NCI-H510A treated with DMSO at 0.1 percent for 48 hours (cell line): ENCODE results near the gene SACS.
"Not testable (repeated sequence)": the region's sequence is repeated elsewhere in the genome, so short reads cannot be mapped to it uniquely, and the experiment has no call there.

Experiments
- DNase-seq: peaks from one replicate; lab custom pipeline; 2025; lab: John Stamatoyannopoulos, UW

SACS gene

DNA sequence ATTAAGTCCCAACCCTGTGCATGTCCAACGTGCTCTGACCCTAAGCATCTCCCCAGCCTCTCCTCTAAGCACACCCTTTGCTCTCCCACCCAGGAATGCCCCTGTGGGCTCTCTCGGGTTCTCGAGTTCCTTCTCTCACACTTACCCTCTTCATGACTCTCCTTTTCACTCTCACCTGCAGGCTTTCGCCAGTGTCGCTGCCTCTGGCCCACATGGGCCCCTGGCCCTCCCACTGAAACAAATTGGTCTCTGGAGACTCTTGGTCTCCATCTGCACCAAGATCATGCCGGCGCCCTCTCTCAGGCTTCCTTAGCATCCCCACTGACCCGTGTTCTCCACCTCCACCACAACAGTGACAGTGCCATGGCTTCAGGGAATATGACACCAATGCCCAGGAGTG lies 19.6 kb upstream of the SACS start:
- DNase-seq = no peak

DNA sequence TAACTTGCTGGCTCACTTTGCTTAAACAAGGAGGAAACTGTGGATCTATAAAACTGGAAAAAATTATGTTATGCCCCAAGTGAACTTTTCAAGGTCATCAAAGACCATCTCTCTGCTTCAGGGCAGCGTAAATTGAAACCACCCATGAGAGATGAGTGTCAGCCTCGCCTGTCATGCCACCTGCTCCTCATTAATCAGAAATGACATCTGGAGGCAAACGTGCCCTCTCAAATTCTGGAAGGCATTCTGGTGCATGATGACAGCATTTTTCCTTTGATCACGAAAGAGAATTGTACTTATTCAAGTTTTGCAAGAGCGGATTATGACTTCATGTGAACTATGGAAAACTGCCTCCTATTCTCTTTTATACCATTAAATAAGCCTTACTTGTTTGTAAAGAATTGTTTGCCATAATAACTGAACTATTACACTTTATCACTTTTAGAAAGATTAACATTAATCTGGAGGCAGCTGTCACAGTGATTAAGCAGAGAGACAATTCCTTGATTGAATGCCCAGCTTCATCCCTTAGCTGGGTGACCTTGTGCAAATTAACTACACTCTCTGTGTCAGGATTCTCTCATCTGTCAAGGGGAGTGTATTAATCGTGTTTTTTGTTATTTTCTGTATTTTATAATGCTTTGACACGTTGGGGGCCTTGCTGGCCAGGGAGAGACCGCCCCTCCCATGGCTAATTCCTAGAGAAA lies 17.0 kb upstream of the SACS start:
- DNase-seq = peak; percentile 72

DNA sequence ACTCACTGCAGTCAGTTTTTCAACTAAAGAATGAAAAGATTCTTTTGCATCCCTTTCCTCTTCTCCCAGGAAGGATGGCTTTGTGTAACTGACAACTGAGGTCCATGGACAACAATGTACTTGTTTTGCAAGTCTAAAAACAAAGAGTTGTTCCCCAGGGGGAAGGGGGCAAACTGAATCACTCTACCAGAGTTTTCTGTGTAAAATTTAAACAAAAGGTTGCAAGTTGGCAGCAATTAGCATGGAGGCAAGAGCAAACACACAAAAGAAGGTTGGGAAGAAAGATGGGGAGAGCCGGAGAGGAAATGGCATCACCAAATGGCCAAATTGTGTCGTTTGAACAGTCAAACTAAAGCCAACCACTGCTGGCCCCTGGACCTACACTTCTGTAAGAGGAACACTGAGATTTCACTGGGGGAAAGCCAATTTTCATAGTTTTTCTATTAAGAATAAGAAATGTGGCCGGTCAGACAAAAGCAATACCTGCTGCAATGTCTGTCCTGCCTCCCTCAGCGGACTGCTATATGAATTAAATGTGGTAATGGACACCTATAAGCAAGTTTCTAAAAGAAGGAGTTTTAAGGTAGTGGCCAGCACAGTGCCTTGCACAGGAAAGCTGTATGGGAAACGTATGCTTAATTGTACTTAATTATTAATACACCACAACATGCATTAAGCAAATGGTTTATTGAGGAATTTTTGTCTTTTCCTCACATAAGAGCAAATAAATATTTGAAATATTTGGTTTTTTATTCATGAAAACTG lies 16.1 kb upstream of the SACS start:
- no peak for DNase-seq

DNA sequence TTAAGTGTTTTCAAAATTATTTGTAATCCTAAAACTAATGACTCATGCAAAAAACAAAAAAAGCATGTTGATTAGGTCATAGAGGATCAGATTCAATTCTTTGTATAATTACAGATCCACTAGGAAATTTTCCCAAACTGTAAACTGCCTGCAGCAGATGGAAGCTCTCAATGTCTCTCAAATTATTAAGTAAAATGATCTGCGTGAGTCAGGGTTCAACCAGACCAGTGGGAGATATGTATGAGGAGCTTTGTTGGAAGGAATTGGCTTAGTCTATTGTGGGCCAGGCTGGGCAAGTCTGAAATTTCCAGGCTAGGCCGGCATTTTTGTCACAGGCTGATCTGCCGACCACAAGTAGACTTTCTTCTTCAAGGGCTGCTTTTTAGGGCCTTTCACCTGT lies 14.4 kb upstream of the SACS start:
- no peak for DNase-seq

DNA sequence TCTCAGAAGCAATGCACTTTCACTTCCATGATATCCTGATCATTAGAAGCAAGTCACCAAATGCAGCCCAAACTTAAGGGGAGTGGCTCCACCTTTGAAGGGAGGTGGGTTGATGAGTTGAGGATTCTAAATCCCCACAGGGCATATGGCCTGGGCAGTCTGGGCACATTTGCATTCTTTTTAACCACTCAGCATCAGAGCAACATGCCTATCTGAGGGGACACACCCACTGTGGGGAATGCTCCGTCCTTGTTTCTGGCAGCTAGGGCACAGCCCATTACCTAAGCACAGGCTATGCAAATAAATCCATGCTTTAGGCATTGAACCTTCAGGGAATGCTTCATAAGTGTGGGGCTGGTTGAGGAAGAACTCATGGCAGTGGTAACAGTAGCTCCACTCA lies 12.3 kb upstream of the SACS start:
- no peak for DNase-seq

DNA sequence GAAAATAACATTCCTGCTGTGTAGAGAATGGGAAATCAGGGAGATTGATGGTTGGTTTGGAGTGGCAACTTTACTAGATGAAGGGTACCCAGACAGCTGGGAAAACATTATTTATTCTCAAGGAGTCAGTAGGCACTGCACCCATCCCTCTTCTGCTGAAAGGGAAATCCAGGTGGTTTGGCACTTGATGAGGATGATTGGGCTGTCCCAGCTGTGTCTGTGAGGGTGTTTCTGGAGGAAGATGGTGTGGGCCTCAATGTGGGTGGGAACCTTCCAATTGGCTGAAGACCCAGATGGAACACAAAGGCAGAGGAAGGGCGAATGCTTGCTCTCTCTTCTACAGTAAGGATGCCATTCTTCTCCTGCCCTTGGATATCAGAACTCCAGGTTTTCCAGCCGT lies 10.4 kb upstream of the SACS start:
- DNase-seq = peak; percentile 55

DNA sequence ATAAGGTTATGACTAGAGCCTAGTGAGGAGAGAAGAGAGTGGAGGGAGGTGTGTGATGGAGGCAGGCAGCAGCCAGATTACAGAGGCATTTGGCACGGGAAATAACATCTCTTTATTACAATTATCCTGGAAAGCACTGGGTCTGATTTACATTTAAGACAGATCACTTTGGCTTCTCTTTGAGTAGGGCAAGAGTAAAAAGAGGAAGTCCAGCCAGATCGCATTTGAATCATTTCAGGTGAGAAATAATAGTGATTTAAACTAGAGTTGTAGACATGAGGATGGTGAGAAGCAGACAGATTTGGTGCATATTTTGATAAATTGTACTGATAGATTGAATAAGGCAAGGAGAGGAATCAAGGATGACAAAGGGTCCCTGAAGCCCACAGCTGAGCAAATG lies 9.6 kb upstream of the SACS start:
- DNase-seq = no peak

DNA sequence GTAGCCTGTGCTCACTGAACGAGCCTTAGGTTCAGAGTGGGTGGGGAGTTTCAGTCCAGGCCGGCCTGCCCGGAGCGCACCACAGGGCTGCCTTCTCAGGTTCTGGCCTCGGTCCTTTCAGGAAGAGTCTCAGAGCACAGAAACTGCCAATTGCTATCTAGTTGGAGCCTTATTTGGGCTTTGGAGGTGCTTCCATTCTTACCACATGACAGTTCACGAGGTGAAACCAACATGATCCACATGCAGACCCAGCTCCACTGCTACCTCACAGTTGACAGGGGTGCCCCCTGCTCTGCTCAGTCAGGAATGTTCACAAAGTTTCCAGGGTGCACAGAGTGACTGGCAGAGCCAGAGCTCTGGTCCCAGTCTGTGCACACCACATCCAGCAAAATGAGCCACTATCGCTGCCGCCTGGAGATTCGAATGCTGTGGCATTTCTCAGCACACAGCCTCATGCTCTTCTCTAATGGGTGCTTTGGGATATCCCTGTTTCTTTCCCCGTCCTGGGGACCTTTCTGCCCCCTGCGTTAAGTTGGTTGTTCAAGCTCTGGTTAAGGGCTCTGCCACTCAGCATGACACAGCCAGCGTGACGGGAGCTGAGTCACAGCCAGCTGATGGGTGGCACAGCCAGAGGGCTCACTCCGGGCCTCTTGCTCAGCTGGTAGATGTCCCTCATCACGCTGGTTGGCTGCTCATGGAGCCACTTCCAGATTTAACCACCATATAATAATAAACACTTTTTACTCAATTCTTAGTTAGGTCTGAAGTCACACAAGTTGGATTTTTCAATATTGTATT lies 7.5 kb upstream of the SACS start:
- DNase-seq = no peak

DNA sequence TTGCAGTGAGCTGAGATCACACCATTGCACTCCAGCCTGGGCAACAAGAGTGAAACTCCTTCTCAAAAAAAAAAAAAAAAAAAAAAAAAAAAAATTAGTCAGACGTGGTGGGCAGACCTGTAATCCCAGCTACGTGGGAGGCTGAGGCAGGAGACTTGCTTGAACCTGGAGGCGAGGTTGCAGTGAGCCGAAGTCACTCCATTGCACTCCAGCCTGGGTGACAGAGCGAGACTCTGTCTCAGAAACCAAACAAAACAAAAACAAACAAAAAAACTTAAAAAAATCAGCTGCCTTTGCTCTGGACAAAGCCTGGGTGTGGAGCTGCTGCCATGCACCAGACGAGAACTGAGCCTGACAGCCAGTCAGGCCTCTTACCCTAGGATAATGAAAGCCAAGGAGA lies 6.8 kb upstream of the SACS start:
- DNase-seq = not testable (repeated sequence)

DNA sequence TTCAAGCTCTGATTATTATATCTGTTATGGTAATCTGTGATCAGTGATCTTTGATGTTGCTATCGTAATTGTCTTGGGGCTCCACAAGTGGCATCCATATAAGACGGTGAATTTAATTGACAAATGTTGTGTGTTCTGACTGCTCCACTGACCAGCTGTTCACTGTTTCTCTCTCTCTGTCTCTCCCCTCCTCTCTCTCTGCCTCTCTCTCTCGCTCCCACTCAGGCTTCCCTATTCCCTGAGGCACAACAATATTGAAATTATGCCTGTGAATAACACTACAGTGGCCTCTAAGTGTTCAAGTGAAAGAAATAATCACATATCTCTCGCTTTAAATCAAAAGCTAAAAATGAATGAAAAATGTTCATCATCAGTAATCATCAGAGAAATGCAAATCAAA lies 4.4 kb upstream of the SACS start:
- no peak for DNase-seq

DNA sequence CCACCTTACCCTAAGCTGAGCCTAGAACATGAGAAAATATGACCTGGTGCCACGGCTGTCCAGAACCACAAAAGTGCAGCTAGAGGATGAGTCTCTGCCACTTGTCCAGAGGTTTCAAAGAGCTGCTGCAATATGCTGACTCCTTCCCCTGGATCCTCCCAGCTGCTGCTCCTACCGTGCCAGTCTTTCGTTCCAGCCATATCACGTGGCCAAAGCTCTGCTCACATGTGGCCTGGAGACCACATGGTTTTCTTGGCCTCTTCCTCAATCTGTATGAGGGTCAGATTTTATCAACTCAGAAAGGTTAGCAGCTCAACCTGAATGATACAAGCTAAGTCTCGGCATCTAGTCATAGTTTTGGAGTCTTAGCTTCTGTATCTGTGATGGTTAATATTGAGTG lies 3.2 kb upstream of the SACS start:
- no peak for DNase-seq

DNA sequence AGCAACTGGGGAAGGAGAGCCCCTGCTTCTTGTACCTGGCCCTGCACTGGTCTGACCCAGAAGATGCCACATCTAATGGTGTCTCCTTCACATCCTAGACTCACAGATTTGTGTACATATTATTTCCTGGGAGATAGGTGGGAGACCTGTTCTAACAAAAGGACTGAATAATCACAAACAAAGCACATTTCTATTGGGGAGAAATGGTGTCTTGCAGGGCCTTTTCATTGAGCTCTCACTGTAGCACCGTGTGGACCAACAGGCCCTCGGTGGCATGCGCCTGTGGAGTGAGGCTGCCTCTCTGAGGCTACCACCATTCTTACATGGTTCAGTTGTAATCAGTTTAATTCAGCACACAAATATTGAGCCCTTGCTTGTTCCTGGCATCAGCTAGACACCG lies 989 bp upstream of the SACS start:
- DNase-seq = no peak

DNA sequence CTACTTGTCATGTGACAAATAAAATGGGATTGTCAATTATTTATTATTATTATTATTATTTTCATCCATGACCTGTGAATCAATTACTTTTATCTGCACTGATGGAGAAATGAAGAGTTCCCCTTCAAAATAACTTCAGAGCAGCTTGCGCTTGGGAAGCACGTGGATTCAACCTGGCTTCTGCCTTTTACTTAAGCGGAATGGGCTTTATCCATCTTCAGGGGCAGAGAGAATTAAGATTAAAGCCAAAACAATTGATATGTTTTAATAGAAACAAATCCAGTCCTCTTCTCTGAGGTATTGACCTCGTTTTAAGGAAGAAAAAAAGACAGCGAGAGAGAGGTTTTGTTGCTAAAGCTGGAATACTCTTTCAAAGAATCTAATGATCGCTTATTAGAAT lies 876 bp downstream of the SACS start:
- no peak for DNase-seq

DNA sequence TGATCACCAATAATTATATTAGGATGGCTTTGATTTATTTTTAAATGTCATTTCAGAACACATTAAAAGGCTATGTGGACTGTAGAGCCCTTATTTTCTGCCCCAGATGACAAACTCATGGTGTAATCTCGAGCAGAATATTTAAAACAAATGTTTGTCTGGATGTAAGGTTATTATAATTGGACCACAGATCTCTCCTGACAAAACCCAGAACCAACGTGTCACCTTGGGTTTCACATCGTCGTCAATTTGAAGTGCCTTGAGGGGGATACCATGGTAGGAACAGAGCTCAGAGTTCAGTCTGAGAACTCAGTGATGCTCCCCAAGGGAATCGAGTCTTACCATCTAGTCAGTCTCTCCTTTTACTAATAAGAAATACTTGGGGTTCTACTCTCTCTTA lies 2.8 kb downstream of the SACS start:
- DNase-seq = no peak

DNA sequence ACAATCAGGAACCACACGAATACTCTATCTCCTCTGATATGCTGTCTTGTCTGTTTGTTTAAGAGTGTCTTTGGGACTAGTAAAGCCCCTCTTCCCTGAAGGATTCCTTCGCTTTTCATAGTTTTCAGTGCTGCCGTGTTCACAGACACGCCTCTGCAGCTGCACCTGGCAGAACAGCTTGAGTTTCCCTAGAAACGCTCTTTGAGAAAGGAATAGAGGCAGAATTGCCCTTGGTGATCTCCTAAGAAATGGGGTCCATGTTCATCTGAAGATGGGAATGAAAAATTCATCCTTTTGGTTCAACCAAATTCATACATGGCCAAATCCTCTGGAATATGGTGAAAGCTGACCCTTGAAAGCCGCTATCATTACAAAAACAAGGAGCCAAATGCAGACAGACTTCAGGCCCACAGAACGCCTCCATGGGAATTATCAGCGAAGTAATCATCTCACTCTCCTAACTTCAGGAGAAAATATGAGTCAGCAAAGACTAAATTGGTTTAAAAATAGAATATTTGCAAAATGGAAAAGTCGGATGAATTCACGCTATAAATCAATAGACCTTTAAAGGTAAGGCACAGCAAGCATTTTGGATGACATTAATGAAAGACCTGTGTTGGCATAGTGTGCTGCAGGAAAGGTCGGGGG lies 5.5 kb downstream of the SACS start:
- DNase-seq = no peak

DNA sequence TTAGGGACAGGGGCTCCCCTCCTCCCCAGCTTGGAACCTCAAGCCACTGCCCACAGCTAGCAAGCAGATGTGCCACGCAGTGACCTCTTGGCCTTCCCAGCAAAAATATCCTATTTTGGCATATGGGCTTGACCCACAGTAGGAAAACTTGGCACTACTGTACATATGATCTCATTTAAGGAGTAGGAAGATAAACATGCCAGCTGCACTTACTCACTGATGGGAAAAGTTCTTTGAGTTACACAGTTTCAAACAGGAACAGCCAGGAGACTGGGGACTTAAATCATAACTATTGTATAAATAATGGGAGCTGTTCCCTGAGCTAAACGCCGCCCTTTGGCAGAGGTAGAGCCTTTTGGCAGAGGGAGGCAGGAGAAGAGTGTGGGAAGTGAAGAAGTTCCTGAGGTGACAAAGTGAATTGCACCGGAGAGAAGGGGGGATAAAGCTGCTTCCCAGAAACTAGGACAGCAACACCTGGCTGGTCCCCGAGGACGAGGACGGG lies 6.1 kb downstream of the SACS start:
- DNase-seq = no peak

DNA sequence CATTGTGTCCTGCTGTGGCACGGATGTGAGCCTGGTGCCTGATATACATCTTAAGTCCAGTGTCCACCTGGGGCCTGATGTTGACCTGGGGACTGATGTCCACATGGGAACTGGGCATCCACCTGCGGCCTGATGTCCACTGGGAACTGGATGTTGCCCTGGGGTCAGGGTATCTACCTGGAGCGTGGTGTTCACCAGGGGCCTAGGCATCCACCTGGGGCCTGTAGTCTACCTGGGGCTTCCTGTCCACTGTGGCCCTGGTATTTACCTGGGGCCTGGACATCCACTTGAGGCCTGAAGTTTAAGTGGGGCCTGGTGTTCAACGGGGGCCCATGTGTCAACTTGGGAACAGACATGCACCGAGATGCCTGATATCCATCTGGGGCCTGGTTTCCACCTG lies 11.9 kb downstream of the SACS start:
- no peak for DNase-seq

DNA sequence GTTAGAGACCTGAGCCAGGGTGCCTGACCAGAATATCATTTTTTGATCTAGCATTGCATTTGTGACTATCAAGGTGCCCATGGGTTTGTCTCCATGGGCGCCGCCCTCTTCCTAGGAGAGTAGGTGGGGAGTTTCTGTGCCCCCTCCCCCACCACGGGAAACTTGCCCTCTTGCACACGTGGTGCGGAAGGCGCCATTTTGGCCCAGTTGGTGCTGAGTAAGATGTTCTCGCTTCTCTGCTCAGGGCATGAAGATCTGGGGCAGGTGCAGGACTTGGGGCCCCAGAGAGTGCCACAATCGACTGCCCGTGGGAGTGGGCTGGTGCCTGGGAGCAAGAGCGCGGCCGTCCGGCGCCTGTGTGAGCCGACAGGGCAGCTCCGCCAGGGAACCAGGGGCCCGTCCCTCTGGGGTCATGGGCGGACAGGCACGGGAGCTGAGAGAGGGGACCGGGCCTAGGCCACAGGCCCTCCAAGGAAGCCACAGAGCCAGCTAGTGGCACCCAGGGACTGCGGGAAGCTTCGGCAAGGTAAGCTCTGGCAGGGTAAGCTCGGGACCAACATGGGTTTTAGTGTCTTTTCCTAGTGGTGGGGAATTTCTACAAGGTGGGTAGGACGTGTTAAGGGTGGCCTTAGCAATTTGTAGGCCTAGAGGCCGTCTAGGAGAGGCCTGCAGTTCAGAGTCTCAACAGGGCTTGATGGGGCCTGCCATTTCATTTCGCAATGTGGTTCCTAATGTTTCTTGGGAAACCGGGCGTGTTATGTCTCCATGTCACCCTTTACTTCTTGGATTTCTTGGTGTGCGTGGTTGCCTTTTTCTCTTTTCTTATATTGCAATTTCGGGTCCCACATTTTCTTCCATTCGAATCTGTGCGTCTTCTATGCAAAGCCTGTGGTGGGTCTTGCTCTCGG lies 14.5 kb downstream of the SACS start:
- no peak for DNase-seq

DNA sequence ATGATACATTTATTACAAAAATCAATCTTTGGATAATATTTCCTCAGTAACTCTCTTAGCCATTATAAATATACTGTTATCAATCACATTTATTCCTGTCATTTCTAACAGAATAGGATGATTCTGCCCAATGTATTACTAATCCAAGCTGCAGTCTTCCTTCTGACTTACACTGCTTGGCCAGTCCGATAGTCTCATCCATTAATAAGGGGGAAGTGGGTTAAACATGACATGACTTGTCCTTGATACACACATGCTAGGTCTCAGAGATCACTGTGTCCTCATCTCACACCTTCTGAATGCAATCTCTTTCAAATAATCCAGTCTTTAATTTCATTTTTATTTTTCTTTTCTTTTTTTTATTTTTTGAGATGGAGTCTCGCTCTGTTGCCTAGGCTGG lies 18.8 kb downstream of the SACS start:
- no peak for DNase-seq

DNA sequence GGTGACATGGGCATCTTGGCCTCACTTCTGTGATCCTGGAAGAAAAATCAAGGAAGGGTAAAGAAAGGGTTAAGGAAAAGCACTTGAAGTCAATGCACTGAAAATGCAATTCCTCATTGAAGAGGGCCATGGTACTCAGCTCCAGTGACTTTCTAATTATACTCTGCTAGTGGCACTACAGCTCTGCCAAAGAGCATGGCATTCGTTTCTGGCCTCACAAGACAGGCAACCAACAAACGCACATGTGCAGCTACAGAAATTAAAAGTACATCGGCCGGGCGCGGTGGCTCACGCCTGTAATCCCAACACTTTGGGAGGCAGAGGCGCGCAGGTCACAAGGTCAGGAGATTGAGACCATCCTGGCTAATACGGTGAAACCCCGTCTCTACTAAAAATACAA lies 21.8 kb downstream of the SACS start:
- peak; percentile 74 for DNase-seq

DNA sequence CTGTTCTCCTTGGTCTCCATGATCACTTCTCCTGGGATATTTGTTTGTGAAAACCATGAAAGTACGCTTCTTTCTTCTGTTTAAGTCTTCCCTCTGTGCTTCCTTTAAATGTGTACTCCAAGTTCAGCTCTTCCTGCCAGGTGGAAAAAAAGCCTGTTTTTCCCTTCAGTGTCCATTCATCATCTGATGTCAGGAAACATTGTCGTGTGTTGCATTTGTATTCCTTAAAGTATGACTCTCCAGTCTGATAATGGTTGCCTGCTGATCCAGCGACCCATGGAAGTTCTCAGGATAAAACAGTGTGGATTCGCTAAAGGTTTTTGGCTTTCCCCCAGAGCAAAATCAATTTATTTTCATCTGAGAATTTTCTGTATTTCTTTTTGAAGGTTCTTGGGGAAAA lies 22.3 kb downstream of the SACS start:
- peak; percentile 14 for DNase-seq
